ENCODE results near the gene SIRPG.

SIRPG gene

DNA sequence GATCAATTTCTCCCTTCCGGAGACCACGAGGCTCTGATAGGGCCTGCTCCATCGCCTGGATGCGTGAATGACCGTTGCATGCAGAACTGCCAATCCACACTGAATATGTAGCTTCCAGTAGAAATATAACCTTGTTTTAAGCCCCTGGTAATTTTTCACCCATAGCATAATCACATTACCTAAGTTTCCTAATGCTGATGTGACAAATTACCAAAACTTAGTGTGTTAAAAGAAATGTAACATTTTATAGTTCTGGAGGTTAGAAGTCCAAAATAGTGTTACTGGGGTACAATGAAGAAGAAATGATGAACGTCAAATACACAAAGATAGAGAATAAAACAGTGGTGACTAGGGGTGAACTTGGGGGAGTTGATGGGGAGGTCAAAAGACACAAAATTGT is 78.1 kb downstream of the SIRPG start:
- Mint-ChIP-seq H3K27me3 (no peaks in the 10 kb centered on the region), H3K9me3 (no peaks in the 10 kb centered on the region), H3K4me3 (no peak overlapping the region), H3K36me3 (ENCODE audit: low read depth) (peaks cover 63% of the 10 kb centered on the region), H3K27ac (no peak overlapping the region), H3K4me1 (ENCODE audit: low read depth) (peaks cover 56% of the 10 kb centered on the region)
- intact Hi-C loops (cut with micrococcal nuclease): loop anchor here (5.0 kb wide), 1 partner anchor 38 kb away; no protein-coding TSS in a partner anchor

Measured in dendritic cell treated with granulocyte-macrophage colony-stimulating factor and Interleukin-4, amounts not matched to agents 40 ng/mL and 50 ng/mL, for 4 days (primary cell).